GM13976 (cell line): ENCODE measurements around the gene SLC25A39.

Source experiments
- DNase-seq: peaks from one replicate; pipeline ENCODE4 v3.0.0; 2012; ENCODE audit warnings: low spot score
- CTCF ChIP-seq: IDR thresholded peaks from 2 replicates; pipeline ENCODE4 v1.5.1; 2012; ENCODE audit warnings: borderline replicate concordance, mild to moderate bottlenecking; ENCODE audit not compliant: insufficient read depth; ENCODE audit errors: extremely low read depth, missing control alignments, control extremely low read depth
- in situ Hi-C: fragments of 300-500 bp; cut with MboI; formaldehyde crosslinking; loops from one replicate; pipeline ENCODE4 v1.12.0; 2022; ENCODE audit warnings: low sequenced_read_pairs, mixed read lengths, inconsistent platforms; ENCODE audit not compliant: unreplicated experiment

The SLC25A39 gene

DNA sequence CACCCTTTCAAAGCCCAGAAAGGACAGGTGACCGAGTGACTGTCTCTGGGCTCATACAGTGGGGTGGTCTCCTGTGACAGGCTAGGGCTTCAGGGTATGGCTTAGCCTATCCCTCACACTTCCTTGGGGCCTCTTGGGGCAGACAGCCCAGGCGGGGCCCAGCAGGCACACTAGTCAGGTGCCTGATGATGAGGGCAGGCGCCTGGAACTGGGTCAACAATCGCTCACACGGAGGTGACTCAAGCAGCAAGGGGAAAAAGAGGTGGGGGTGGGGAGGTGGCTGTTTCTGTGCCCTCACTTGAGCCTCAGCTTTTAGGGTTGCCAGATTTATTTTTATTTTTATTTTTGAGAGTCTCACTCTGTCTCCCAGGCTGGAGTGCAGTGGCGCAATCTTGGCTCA, 14.1 kb upstream of the SLC25A39 start:
- in situ Hi-C loops = no loop called here
- TF ChIP-seq CTCF = no peak
- DNase-seq = no peak

- in situ Hi-C loops = no loop called here
- no peak for DNase-seq
- TF ChIP-seq CTCF = no peak
Observed at GRCh38 chr17:44335968-44336367, 11.3 kb upstream of the SLC25A39 start.

GRCh38 chr17:44335564-44335963, 10.9 kb upstream of the SLC25A39 start:
- no peak for DNase-seq
- no peak for TF ChIP-seq CTCF
- in situ Hi-C loops = no loop called here

DNA sequence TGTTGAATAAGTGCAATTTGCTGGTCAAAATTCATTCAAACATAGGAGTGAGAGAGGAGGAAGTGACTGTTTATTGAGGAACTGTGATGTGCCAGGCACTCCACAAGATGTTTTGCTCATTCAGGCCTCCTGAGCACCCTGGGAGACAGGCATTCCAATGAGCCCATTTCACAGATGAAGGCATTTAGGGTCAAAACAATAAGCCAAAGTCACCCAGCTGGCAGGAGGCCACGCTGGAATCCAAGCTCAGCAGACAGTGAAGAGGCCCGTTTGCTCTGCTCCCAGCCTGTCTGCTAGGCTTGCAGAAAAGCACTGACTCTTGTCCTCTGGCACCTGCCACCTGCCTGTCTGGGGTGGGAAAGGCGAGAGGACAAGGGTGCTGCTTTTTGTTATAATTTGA, 10.1 kb upstream of the SLC25A39 start:
- TF ChIP-seq CTCF = no peak
- in situ Hi-C loops = loop anchor here (5.0 kb wide), 1 partner anchor 132 kb away; no protein-coding TSS in a partner anchor
- no peak for DNase-seq

- no peak for TF ChIP-seq CTCF
- DNase-seq = no peak
- in situ Hi-C loops = loop anchor here (5.0 kb wide), 1 partner anchor 132 kb away; no protein-coding TSS in a partner anchor
Observed at GRCh38 chr17:44334315-44334714, 9.7 kb upstream of the SLC25A39 start.

DNA sequence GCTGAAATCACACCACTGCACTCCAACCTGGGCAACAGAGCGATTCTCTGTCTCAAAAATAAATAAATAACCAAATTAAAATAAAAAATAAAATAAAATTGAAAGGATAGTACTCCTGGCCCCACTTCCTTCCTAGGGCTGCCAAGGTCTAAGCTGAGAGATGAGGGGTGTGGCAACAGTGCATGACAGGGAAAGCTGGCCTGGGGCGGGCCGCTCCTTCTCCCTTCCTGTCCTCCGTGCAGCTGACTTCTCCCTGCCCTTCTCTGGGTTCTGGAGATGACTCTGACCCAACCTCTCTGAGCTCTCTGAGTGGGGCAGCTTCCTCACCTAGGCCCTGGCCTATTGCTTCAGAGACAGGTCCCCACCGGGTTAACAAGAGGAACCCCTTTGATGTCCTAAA, 8.7 kb upstream of the SLC25A39 start:
- no peak for DNase-seq
- in situ Hi-C loops = loop anchor here (5.0 kb wide), 1 partner anchor 131 kb away; no protein-coding TSS in a partner anchor
- TF ChIP-seq CTCF = no peak
